Inflammatory macrophage (primary cell): ENCODE measurements around the gene NUP210L.
"Not testable (repeated sequence)": the region's sequence is repeated elsewhere in the genome, so short reads cannot be mapped to it uniquely, and the experiment has no call there.

Experiments
- DNase-seq, 2 donors: peaks; one replicate each; pipeline ENCODE4 v3.0.0-alpha.2; 2020 to 2022

Gene NUP210L

DNA sequence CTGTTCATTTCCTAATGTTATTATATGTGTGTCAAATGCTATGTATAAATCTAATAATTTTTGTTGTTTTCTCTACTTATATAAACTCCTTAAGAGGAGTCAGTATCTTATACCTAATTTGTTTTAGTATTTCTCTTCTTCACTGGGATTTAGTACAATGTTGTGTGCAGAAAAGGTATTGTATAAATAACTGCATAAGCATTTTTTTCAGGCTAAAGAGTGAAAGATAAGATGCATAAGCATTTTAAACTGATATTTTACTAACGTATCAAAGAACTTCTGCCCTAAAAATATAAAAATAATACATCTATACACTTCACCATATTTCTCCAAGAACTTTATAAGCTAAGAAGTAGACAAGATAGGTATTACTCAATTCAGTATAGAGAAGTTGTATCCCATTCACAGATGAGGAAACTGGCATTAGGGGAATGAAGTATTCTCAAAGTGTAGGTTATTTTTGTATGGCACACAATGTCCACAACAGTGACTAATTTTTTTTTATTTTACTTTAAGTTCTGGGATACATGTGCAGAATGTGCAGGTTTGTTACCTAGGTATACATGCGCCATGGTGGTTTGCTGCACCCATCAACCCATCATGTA is 59.3 kb downstream of the NUP210L start:
- peak; percentile 14 to 50 for DNase-seq

DNA sequence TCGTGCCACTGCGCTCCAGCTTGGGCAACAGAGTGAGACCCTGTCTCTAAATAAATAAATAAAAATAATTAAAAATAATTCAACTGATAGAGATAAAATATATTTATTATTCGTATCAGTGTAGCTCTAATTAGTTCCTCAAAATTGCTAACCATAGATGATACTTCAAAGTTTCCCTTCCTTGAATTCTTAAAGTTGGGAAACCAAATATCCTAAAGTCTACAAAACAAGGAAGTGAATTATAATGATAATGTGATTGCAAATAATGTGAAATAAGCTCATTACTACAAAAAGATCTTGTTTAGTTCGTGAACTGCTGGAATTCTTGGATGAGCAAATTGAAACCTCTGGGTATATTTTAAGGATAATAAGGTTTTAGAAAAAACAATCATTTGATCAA is 60.5 kb downstream of the NUP210L start:
- DNase-seq = peak in 1 of 2 donors; percentile 32

DNA sequence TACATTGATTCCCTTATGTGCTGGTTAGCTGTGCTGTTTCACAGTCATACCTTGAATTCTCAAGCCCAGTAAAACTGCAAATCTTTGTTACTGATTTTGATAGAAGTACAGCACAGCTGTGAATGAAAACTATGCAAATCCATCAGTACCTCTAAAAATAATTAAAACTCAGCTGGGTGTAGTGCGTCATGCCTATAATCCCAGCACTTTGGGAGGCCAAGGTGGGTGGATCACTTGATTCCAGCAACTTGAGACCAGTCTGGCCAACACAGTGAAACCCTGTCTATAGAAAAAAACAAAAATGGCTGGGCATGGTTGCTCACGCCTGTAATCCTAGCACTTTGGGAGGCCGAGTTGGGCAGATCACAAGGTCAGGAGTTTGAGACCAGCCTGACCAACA is 61.2 kb downstream of the NUP210L start:
- no peak for DNase-seq

- no peak for DNase-seq
Measured at GRCh38 chr1:154091706-154092105, 63.2 kb downstream of the NUP210L start.

- DNase-seq = no peak
Measured at GRCh38 chr1:154087574-154087973, 67.3 kb downstream of the NUP210L start.

DNA sequence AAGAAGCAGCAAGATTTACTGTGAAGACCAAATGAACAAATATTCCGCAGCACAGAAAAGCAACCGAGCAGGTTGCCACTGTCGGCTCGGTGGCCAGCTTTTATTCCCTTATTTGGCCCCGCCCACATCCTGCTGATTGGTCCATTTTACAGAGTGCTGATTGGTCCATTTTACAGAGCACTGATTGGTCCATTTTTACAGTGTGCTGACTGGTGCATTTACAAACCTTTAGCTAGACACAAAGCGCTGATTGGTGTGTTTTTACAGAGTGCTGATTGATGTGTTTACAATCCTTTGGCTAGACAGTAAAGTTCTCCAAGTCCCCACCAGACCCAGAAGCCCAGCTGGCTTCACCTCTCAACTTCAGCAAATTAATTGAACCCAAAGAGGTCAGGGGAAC is 71.8 kb downstream of the NUP210L start:
- not testable (repeated sequence) for DNase-seq

- no peak for DNase-seq
Measured at GRCh38 chr1:154081386-154082126, 73.3 kb downstream of the NUP210L start.

DNA sequence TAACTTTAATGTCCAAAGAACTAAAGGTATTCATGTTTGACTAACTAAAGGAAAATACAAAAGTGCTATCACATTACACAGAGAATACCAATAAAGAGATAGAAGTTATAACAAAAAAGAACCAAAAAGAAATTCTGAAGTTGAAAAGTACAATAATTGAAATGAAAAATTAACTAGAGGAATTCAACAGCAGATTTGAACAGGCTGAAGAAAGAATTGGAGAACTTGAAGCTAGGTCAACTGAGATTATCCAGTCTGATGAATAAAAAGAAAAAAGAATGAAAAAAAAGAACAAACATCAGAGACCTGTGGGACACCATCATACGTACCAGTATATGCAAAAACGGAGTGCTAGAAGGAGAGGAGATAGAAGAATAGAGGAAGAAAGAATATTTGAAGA is 78.5 kb downstream of the NUP210L start:
- DNase-seq = no peak

GRCh38 chr1:154075746-154076145 is 79.1 kb downstream of the NUP210L start:
- DNase-seq = no peak

- DNase-seq = no peak
Measured at GRCh38 chr1:154062309-154062708, 92.6 kb downstream of the NUP210L start.

GRCh38 chr1:154047436-154047835 is 107.4 kb downstream of the NUP210L start:
- not testable (repeated sequence) for DNase-seq

GRCh38 chr1:154033697-154034096 is 121.2 kb downstream of the NUP210L start:
- not testable (repeated sequence) for DNase-seq

DNA sequence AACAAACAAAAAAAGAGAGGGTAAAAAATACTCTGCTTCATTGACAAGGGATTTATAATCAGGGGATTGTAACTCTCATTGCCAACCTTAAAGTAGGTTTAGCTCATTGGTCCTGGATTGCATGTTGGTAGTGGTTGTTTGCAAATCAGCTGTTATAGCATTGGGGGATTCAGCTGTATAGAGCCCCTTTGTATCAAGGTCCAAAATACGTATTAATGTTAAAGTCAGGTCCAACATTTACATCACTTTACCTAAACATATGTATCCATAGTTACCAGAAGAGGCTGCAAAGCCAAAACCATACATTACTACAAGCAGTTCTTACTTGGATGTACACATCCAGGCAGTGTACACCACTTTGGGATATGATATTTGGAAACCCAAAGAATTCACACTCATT is 134.9 kb downstream of the NUP210L start:
- DNase-seq = no peak

DNA sequence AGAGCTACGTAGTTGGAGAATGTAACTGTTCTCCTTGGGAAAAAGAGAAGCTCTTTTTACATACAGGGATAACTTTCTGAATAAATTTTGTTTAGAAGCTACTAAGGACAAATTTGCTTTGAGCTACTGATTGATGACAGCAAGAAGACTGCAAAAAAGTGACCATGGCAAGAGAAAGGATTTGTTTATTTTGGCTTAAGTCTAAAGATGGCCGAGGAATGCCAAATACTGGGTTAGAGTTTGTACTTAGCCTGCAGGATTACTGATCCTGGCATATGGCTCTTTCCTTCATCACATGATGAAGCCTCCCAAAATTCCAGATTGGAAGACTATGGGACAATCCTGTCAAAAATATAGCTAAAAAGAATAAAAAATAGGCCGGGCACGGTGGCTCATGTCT is 135.6 kb downstream of the NUP210L start:
- no peak for DNase-seq

GRCh38 chr1:154014154-154014907 is 140.5 kb downstream of the NUP210L start:
- no peak for DNase-seq

DNA sequence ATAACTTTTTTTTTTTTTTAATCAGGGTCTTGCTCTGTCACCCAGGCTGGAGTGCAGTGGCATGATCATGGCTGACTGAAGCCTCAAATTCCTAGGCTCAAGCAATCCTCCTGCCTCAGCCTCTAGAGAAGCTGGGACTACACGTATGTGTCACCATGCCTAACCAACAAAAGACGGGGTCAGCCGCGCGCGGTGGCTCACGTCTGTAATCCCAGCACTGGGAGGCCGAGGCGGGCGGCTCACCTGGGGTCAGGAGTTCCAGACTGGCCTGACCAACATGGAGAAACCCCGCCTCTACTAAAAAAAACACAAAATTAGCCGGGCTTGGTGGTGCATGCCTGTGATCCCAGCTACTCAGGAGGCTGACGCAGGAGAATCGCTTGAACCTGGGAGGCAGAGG is 142.3 kb downstream of the NUP210L start:
- DNase-seq = not testable (repeated sequence)

DNA sequence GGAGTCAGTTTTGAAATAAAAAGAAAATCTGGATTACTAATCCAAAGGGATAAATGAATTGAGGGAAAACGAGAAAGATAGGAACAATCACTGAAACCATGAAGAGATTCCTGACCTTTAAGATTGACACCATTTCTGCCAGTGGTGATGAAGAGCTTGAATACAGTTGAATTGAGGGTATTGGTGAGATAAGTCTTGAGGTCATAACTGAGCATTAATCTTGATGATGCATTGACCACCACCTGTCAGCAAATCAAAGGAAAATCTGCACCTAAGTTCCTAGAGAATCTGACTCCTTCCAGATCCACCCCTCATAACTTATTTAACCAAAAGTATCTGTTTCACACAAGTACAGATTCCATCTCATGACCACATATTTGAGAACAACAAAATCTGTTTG is 142.7 kb downstream of the NUP210L start:
- DNase-seq = no peak

GRCh38 chr1:154006136-154006535 is 148.7 kb downstream of the NUP210L start:
- DNase-seq = no peak

GRCh38 chr1:154000420-154000819 is 154.5 kb downstream of the NUP210L start:
- no peak for DNase-seq

- DNase-seq = not testable (repeated sequence)
Measured at GRCh38 chr1:153996882-153997281, 158.0 kb downstream of the NUP210L start.

DNA sequence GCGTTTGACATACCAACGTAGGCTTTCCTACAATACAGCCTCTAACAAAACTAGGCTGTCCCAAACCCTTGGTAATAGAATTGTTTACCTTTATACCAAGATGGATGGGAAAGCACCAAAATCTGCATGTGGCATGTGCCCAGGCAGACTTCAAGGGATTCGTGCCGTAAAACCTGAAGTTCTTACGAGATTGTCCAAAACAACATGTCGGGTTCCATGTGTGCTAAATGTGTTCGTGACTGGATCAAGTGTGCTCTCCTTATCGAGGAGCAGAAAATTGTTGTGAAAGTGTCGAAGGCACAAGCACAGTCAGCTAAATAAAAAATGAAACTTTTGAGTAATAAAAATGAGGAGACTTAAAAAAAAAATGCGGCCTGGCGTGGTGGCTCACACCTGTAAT is 159.2 kb downstream of the NUP210L start:
- no peak for DNase-seq

DNA sequence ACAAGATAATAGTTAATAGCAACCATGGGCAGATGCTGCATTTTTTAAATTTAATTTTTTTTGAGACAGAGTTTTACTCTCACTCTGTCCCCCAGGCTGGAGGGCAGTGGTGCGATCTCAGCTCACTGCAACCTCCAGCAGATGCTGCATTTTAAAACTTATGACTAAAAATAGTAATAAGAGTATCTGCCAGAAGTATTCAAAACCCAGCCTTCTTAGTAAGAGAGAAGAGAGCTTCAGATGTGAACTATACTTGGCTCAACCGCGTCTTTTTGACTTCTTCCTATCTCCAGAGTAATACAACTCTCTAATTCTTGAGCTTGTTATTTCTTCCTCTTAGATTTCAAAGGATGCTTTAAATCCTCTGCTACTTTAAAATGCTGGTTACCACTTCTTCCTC is 159.7 kb downstream of the NUP210L start:
- DNase-seq = no peak

- no peak for DNase-seq
Measured at GRCh38 chr1:153991806-153992205, 163.1 kb downstream of the NUP210L start.

- no peak for DNase-seq
Measured at GRCh38 chr1:153991151-153991630, 163.7 kb downstream of the NUP210L start.
